Neuron (in vitro differentiated cells): ENCODE results near the gene HELT.

Experiments
- H2AFZ ChIP-seq: one replicate; pipeline ENCODE4 v1.6.1; 2013; ENCODE audit warnings: low read depth, mild to moderate bottlenecking, inconsistent platforms, low read length, moderate library complexity
- H3K27me3 ChIP-seq: one replicate; pipeline ENCODE4 v1.6.1; 2013; ENCODE audit warnings: low read length; ENCODE audit not compliant: insufficient read depth
- H3K36me3 ChIP-seq: one replicate; pipeline ENCODE4 v1.6.1; 2013; ENCODE audit warnings: low read length; ENCODE audit not compliant: insufficient read depth
- H3K4me1 ChIP-seq: one replicate; pipeline ENCODE4 v1.6.1; 2013; ENCODE audit warnings: low read length; ENCODE audit not compliant: insufficient read depth
- H3K4me3 ChIP-seq: 2 replicates; pipeline ENCODE4 v1.5.1; 2013; ENCODE audit warnings: mild to moderate bottlenecking, low read length, moderate library complexity
- H3K9me3 ChIP-seq: one replicate; pipeline ENCODE4 v1.6.1; 2013; ENCODE audit warnings: low read length

HELT gene

DNA sequence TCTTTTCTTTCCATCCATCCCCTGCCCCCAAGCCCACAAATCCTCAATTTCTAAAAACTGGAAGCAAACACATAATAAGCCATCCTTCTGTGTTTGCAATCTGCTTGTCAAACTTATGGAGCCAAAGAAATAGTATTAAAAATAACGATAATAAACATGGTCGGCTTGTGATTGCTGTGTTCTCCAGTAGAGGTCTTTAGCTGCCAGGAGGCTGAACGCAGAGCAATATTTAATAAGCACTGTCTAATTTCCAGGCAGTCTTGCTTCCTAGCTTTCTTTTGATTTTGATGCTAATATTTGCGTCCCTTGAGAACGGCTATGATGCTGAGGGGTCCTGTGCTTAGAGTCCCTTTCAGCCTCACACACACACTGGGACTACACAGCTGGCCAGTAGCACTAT is 3.2 kb upstream of the HELT start:
- no peaks in the 10 kb centered on the region for H3K36me3 ChIP-seq
- H2AFZ ChIP-seq, result no peak overlapping the region
- H3K9me3 ChIP-seq, result no peaks in the 10 kb centered on the region
- no peak overlapping the region for H3K4me3 ChIP-seq
- H3K27me3 ChIP-seq, result peaks cover 89% of the 10 kb centered on the region
- no peaks in the 10 kb centered on the region for H3K4me1 ChIP-seq

DNA sequence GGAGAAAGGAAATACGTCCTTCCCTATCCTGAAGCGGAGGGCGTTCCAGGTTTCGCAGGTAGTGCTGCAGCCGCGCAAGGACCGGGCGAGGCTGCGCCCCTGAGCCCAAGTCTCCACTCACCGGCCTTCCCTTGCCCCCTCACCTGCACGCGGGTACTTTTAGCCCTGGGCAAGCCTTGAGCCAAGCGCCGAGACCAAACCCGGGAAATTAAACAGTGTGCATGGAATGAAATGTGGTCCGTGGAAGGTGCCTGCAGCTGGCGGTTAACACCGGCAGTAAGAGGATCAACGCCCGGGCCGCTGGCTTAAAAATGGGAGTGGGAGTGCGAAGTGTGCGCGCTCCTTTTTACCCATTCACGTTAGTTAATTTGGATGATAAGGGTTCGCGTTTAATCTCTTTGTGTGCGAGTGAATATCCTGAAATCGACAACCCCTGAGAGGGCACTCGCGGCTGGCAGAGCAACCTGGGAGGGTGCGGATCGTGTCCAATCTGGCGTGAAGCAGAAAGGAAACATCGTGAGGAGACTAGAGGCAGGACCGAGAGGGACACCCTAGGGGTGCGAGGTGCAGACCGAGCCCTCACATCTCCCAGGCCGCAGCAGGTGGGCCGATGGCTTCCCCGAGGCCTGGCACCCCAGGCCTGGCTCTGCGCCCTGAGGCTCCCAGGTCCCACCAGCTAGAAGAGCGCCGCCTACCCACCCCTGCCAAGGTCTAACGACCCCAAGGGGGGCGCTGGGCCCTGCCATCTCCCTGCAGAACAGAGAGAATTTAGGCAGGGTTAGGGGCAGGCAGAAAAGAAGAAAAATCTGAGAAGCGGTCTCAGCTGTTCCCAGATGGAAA is 2.0 kb upstream of the HELT start:
- peaks cover 89% of the 10 kb centered on the region for H3K27me3 ChIP-seq
- no peaks in the 10 kb centered on the region for H3K36me3 ChIP-seq
- H3K9me3 ChIP-seq, result no peaks in the 10 kb centered on the region
- H3K4me3 ChIP-seq, result no peak overlapping the region
- H2AFZ ChIP-seq, result no peak overlapping the region
- no peaks in the 10 kb centered on the region for H3K4me1 ChIP-seq

DNA sequence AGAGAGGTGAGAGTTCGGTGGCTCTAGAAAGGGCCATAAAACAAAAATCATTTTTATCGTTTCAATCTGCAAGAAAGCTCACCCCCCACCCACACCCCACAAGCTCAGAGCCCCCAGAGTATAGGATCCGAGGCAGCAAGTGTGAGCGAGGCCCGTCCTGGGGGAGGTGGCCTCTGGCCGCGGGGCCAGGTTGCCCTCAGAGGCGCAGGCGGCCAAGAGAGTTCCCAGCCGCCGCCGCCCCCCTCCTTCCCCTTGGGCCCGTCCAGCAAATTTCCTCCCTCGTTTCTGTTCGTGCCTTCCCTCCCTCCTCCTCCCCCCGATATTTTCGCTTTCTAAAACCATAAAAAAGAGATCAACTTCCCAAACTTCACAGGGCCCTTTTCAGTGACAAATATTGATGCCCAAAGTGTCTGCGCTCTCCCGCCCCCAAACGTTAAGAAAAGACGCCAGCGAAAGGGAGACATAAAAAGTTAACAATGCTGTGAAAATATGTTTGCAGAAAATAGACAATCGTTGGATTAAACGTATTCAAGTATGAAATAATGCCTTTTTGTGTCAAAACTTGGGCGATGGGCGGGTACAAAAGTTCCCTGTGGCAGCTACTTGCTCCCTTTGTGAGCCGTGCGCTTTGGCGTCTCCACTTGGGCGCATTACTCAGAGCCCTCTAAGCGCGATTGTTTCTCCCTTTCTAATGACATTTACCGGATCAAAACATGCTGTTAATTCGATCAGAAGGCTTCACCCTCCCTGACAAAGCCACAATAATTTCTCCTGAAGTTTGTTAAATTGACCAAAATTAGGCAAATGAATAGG is 1.1 kb upstream of the HELT start:
- H2AFZ ChIP-seq, result no peak overlapping the region
- no peak overlapping the region for H3K4me3 ChIP-seq
- H3K36me3 ChIP-seq, result no peaks in the 10 kb centered on the region
- no peaks in the 10 kb centered on the region for H3K4me1 ChIP-seq
- no peaks in the 10 kb centered on the region for H3K9me3 ChIP-seq
- peaks cover 88% of the 10 kb centered on the region for H3K27me3 ChIP-seq

DNA sequence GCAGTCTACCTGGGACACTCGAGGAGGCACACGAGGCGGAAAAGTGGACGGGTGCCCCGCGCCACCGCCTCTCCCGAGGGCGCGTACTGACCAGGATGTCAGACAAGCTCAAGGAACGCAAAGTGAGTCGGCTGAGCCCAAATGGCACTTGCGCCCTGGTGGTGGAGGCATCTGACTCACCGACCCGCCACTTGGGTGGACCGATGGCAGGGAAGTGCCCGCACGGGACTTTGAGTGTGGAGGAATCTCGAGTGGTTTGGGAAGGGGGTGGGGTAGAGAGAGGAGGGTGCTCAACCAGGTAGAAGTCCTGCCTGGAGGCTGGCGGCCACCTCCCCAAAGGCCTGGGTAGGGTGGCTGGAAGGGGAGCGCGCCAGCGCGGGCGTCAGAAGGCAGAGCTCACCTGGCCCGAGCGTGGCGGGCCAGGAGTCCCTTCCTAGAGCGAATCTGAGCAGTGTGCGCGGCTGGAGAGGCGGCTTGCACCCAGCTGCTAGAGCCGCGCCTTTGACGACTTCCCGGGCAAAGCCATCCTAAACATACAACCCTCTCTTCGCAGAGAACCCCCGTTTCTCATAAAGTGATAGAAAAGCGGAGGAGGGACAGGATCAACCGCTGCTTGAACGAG is 655 bp downstream of the HELT start:
- no peaks in the 10 kb centered on the region for H3K9me3 ChIP-seq
- H3K27me3 ChIP-seq, result peaks cover 96% of the 10 kb centered on the region
- H2AFZ ChIP-seq, result no peak overlapping the region
- H3K4me3 ChIP-seq, result no peak overlapping the region
- no peaks in the 10 kb centered on the region for H3K36me3 ChIP-seq
- peaks cover 10% of the 10 kb centered on the region for H3K4me1 ChIP-seq

DNA sequence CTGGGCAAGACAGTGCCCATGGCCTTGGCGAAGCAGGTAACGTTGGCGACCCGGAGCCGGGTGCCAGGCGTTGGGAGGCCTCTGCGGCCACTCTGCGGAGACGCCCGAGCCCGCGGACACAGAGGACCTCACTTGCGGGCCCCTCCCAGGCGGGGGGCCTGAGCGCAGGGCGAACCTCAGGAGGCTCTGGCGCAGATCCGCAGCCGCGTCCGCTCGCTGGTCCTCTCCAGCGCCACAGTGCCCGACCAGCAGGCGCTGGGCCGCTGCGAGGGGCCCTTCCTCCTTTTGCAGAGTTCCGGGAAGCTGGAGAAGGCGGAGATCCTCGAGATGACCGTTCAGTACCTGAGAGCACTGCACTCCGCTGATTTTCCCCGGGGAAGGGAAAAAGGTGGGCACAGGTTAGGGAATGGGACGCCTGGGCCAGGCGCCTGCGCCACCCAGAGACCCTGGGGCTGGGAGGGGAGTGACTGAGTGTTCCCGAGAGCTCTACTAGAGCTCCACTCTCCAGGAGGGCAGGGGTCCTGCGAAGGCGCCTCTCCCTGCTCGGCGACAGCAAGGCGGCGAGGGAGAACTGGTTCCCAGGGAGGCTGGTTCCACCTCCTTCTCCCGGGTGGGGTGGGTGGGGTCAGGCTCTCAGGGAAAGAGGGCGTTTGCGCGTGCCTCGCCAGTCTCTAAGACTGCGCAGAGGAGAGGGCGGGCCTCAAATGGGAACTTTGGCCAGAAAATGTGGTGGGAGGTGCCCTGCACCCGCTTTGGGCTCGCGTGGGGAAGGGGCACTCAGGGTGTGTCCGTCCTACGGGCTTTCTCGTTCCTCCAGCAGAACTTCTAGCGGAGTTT is 1.4 kb downstream of the HELT start:
- no peak overlapping the region for H3K4me3 ChIP-seq
- H3K27me3 ChIP-seq, result peaks cover 96% of the 10 kb centered on the region
- peaks cover 11% of the 10 kb centered on the region for H3K4me1 ChIP-seq
- no peaks in the 10 kb centered on the region for H3K9me3 ChIP-seq
- H2AFZ ChIP-seq, result no peak overlapping the region
- H3K36me3 ChIP-seq, result no peaks in the 10 kb centered on the region

DNA sequence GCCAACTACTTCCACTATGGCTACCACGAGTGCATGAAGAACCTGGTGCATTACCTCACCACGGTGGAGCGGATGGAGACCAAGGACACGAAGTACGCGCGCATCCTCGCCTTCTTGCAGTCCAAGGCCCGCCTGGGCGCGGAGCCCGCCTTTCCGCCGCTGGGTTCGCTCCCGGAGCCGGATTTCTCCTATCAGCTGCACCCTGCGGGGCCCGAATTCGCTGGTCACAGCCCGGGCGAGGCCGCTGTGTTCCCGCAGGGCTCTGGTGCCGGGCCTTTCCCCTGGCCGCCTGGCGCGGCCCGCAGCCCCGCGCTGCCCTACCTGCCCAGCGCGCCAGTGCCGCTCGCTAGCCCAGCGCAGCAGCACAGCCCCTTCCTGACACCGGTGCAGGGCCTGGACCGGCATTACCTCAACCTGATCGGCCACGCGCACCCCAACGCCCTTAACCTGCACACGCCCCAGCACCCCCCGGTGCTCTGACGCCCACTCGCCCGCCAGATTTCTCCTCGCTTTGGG is 2.1 kb downstream of the HELT start:
- Histone ChIP-seq H3K27me3 (peaks cover 94% of the 10 kb centered on the region), H2AFZ (no peak overlapping the region), H3K9me3 (no peaks in the 10 kb centered on the region), H3K4me3 (no peak overlapping the region), H3K36me3 (no peaks in the 10 kb centered on the region), H3K4me1 (peaks cover 11% of the 10 kb centered on the region)

DNA sequence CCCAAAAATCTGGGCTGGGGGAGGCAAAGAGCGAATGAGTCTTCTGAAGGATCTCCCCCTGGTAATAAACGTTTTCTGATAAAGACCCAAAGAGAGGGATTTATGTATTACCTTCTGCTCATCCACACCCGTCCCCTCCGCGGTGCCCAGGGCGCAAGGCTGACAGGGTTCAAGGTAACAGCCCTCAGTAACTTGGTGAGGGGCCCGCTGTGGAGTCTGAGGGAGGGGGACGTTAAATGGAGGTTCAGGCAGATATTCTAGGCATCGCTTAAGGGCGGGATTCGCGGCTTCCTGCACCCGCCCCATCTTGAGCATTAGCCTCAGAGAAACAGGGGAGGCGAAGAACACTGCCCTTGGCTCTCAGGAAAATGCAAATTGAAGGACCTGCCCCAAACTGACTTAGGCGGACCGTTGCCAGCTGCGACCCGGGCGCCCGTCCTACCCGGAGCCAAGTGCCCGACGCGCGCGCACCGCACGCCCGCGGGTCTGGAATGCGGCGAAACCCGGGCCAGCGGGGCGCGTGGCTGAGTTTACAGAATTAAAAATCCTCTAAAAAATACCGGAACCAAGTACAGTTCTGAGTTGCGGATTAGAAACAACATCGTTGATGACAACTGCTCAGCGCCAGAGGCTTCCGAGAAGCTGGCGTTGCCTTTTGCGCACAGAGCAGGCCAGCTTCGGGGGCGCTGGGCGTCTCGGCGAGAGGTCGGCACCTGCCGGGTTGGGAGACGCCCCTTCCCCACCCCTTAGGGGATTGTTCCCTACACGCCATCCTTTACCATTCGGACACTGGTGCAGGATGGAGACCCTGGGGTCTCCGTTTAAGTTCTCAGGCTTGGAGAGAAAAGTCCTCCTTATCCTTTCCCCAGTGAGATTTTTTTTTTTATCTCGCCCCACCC is 2.8 kb downstream of the HELT start:
- no peaks in the 10 kb centered on the region for H3K36me3 ChIP-seq
- H2AFZ ChIP-seq, result no peak overlapping the region
- H3K9me3 ChIP-seq, result no peaks in the 10 kb centered on the region
- H3K4me3 ChIP-seq, result no peak overlapping the region
- H3K4me1 ChIP-seq, result peaks cover 11% of the 10 kb centered on the region
- H3K27me3 ChIP-seq, result peaks cover 90% of the 10 kb centered on the region

DNA sequence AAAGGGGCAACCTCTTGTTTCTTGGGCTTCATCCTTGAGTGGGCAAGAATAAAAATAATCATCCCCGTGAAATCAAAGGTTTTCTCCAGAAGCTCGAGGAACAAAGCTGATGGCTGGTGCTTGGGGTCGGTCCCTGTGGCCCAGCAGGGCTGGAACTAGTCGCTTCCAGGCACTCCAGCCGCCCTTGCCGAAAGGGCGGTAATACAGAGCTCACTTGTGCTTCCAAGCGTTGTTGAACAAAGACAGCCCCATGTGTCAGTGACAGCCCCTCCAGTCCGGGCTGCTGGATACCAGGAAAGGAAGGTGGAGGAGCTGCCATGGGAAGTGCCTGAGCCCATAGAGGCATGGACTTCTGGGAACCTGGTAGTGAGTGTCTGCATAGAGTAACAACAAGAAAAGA is 5.2 kb downstream of the HELT start:
- Histone ChIP-seq H3K9me3 (no peaks in the 10 kb centered on the region), H2AFZ (no peak overlapping the region), H3K4me3 (no peak overlapping the region), H3K27me3 (peaks cover 69% of the 10 kb centered on the region), H3K36me3 (no peaks in the 10 kb centered on the region), H3K4me1 (peaks cover 11% of the 10 kb centered on the region)

DNA sequence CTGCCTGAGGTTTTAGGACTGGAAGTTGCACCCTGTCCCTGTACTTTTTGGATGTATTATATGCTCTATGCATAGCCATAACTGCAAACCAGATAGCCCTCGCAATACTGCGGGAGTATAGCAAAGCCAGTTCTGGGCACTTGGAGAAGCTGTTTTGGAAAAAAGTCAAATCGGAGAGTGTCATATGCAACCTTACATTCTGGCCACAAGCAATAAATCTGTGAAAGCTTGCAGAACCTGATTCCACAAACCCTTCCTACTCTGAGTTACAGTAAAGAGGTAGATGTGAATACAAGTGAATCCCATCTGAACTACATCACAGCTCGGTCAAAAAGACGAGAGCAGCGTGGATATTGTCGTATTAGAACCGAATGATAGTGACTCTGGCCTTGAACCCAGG is 10.3 kb downstream of the HELT start:
- Histone ChIP-seq H3K27me3 (peaks cover 38% of the 10 kb centered on the region), H3K4me1 (peaks cover 4% of the 10 kb centered on the region), H3K4me3 (no peak overlapping the region), H2AFZ (no peak overlapping the region), H3K9me3 (no peaks in the 10 kb centered on the region), H3K36me3 (no peaks in the 10 kb centered on the region)

DNA sequence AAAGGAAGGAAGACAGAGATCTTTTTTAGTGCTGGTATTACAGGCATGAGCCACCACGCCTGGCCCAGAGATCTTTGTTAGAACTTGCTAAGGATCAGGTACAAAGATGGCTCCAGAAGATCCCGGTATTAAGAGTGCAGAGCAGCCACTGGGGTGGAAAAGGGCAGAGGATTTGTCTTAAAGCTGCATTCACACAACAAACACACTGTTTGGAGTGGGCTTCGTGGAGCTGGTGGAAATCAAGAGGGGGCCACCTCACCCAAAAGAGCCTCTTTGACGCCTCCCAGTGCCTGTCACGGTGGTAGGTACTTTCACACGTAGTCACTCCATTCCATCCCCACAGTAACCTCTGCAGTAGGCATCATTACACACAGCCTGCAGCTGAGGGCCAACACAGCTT is 13.3 kb downstream of the HELT start:
- Histone ChIP-seq H3K9me3 (no peaks in the 10 kb centered on the region), H3K27me3 (peaks cover 28% of the 10 kb centered on the region), H3K4me1 (no peaks in the 10 kb centered on the region), H3K36me3 (no peaks in the 10 kb centered on the region), H2AFZ (no peak overlapping the region), H3K4me3 (no peak overlapping the region)

DNA sequence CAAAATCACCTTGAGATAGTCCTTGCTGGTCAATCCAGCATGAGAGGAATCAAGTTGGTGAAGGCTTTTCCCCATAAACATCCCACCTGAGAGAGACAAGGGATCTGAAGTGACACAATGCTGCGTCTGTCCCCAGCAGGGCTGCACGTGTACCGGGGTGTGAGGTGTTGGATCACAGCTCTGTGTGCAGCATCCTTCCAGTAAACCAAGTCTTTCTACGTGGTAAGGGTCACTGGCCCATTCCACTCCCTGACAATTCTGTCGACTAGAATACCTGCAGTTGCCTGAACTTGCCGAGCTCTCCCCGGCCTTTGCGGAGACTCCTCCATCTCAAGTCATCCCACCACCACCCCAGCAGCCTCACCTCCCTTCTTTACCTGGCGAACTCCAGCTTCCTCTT is 14.8 kb downstream of the HELT start:
- Histone ChIP-seq H3K4me3 (no peak overlapping the region), H3K27me3 (peaks cover 31% of the 10 kb centered on the region), H2AFZ (no peak overlapping the region), H3K9me3 (no peaks in the 10 kb centered on the region), H3K36me3 (no peaks in the 10 kb centered on the region), H3K4me1 (no peaks in the 10 kb centered on the region)

DNA sequence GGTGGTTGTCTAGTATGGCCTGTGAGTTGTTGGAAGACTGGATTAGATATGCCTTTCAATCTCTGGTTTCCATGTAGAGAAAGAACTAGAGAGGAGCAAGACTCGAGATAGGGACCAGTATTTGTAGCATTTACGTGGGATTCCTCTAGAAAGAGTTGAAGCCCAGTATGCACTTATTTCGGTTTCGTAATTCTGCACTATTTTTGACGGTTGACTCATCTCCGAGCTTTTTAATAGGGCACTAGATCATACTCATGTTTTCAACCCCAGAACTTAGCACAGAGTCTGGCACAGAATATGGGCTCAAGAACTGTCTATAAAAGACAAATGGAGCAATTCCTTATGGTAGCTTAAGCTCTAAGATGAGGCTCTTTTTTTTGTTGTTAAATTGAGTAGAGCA is 15.7 kb downstream of the HELT start:
- Histone ChIP-seq H2AFZ (no peak overlapping the region), H3K4me1 (no peaks in the 10 kb centered on the region), H3K4me3 (no peak overlapping the region), H3K36me3 (no peaks in the 10 kb centered on the region), H3K27me3 (peaks cover 28% of the 10 kb centered on the region), H3K9me3 (no peaks in the 10 kb centered on the region)
